Measurements from ENCODE around the gene GKN1.

GKN1 gene

DNA sequence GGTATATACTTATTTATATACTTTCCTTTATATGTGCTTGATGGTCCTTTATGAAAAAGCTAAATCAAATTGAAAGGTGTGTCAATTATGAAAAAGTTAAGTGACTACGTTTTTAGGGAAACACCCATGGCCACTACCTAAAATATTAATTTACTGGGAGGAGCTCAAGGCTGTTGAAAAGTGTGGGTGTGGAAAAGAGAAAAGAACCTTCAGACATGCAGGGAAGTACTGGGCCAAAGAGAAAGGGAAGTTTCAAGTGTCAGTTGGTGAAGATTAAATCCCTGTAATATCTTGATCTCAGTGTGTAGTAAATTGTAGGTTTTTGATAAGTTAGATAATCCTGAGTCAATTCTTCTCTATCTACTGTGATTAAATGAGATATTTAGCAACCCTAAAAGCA is 6.2 kb upstream of the GKN1 start:
- no peaks in the 10 kb centered on the region for H3K4me1 ChIP-seq
- H3K27me3 ChIP-seq = no peaks in the 10 kb centered on the region
- TF ChIP-seq, protein P1, sequence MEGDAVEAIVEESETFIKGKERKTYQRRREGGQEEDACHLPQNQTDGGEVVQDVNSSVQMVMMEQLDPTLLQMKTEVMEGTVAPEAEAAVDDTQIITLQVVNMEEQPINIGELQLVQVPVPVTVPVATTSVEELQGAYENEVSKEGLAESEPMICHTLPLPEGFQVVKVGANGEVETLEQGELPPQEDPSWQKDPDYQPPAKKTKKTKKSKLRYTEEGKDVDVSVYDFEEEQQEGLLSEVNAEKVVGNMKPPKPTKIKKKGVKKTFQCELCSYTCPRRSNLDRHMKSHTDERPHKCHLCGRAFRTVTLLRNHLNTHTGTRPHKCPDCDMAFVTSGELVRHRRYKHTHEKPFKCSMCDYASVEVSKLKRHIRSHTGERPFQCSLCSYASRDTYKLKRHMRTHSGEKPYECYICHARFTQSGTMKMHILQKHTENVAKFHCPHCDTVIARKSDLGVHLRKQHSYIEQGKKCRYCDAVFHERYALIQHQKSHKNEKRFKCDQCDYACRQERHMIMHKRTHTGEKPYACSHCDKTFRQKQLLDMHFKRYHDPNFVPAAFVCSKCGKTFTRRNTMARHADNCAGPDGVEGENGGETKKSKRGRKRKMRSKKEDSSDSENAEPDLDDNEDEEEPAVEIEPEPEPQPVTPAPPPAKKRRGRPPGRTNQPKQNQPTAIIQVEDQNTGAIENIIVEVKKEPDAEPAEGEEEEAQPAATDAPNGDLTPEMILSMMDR (IDR thresholded peaks at IDR 0.05; ENCODE audit: low read depth, low read length) = no peak
- no peaks in the 10 kb centered on the region for H3K9me3 ChIP-seq
- no peak overlapping the region for H3K4me3 ChIP-seq (ENCODE audit: low read depth, low read length)
- H3K36me3 ChIP-seq = no peaks in the 10 kb centered on the region
- DNase-seq = no peak

DNA sequence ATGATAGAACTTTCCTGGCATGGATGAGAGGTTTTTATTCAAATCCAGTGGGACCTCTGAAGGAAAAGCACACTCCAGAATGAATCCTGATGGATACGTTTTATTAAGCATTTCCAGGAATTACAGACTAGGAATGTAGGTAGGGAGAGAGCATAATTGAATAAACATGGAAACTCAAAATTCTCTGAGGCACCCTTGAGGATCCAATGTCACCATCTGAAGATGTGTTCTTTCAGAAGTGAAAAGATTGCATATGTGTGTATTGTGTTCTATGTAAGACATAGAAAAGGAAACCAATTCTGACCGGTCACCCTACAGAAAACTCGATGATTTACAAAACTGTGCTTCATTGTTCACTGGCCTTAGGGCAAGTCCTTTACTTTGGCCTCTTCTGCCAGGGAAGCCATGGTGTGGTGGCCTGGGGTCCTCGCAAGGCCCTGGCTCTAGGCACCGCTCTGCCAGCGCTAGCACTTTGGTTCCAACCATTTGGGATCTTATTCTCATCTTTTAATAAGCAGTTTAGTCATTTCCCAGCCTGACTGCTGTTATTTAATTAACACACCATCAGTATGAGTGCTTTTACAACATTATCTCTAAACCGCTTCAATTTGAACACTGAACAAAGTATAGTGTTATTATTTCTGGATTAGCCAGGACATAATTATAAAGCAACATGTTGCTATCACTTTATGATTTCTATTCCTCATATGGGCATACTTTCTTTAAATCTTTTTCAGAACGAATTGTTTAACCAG is 4.5 kb upstream of the GKN1 start:
- no peak for DNase-seq
- TF ChIP-seq, protein P1 (IDR thresholded peaks at IDR 0.05; ENCODE audit: low read depth, low read length) = no peak
- Histone ChIP-seq H3K4me3 (ENCODE audit: low read depth, low read length) (no peak overlapping the region), H3K27me3 (no peaks in the 10 kb centered on the region), H3K36me3 (no peaks in the 10 kb centered on the region), H3K4me1 (no peaks in the 10 kb centered on the region), H3K9me3 (no peaks in the 10 kb centered on the region)

DNA sequence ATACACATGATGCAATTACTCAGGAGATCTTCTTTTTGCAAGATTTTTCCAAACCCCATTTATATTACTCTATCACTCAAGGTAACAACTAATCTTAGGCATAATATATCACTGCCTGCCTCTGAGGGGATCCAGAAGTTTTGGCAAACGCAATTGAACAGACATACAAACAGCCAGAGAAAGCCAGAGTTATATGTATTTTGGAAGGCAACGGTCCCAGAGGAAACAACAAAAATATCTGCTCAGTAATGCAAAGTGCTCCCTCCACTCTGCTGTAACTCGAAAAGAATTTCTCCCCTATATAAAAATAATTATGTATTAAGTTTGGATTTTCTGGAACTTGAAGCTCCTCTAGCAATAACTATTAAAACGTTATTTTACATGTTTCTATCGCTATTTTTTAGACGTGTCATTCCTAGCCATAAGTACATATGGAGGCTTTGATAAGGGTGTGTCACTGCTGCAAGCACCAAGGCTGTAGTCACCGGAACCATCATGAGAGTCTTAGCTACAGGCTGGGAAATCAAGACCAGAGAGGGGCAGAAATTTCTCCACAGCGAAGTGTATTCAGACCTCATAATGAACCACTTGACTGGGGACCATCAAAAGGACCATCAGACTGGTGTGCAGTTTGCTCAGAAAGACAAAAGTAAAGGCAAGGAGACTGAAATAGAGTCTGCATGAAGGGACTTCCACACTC is 3.7 kb upstream of the GKN1 start:
- TF ChIP-seq, protein P1 (IDR thresholded peaks at IDR 0.05; ENCODE audit: low read depth, low read length) = no peak
- no peak overlapping the region for H3K4me3 ChIP-seq (ENCODE audit: low read depth, low read length)
- H3K4me1 ChIP-seq = no peaks in the 10 kb centered on the region
- no peaks in the 10 kb centered on the region for H3K36me3 ChIP-seq
- no peaks in the 10 kb centered on the region for H3K9me3 ChIP-seq
- no peak for DNase-seq
- peaks cover under 1% of the 10 kb centered on the region; the same call in 1 of the 2 replicates for H3K27me3 ChIP-seq

DNA sequence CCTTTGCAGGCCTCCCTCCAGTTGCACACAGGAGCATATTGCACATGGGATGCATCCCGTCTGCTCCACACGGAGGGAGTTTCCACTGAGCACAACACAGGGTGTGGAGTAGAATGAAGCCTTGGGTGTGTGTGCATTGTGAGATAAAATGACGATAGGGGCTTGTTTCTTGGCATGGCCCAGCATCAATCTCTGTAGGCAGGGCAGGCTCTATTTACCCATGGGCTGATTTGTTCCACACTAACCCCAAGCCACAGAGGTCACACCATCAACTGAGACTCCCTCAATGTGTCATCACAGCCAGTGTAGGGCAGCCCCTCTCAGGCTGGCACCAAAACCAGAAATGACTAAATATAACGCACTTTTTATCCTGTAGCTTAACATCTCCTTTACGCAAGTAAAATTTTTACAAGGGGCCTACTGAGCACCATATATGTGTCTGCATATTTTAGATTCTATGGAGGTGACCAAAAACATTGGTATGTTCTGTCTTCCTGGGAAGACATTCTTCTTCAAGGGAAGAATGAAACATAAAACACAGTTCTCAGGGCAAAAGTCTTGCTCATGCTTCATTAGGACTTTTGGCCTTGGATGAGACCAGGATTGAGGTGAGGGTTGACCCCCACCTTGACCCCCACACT is 2.7 kb upstream of the GKN1 start:
- Histone ChIP-seq H3K4me1 (no peaks in the 10 kb centered on the region), H3K9me3 (no peaks in the 10 kb centered on the region), H3K36me3 (no peaks in the 10 kb centered on the region), H3K27me3 (peaks cover 3% of the 10 kb centered on the region; the same call in 1 of the 2 replicates), H3K4me3 (ENCODE audit: low read depth, low read length) (no peak overlapping the region)
- no peak for DNase-seq
- TF ChIP-seq, protein P1 (IDR thresholded peaks at IDR 0.05; ENCODE audit: low read depth, low read length) = no peak

DNA sequence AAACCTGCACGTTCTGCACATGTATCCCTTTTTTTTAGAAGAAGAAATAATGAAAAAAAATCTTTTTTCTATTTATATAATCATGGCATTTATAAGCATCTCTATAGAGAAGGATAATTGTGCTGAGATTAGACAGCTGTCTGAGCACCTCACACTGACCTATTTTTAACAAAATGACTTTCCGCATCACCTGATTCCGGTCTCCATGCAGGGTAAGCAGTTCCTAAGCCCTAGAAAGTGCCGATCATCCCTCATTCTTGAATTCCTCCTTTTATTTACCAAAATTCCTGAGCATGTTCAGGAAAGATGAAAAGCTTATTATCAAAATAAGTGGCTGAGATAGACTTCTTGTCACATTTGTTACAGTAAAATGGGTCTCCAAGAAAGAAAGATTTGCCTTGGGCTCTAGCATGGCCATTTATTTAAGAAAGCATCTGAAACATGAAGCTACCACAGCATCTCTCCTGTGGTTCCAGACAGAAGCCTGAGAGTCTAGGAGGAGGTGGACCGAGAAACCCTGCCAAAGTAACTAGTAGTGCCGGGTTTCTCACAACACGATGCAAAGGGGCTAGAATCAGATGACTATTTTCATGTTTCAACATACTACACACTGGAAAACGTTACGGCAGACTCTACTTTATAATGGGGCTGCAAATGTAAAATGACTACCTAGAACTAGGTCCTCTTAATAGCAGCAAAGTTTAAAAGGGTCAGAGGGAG is 670 bp downstream of the GKN1 start:
- Histone ChIP-seq H3K4me1 (no peaks in the 10 kb centered on the region), H3K4me3 (ENCODE audit: low read depth, low read length) (no peak overlapping the region), H3K36me3 (no peaks in the 10 kb centered on the region), H3K27me3 (peaks cover 3% of the 10 kb centered on the region; the same call in 1 of the 2 replicates), H3K9me3 (no peaks in the 10 kb centered on the region)
- DNase-seq = no peak
- TF ChIP-seq, protein P1 (IDR thresholded peaks at IDR 0.05; ENCODE audit: low read depth, low read length) = no peak

All from BE2C (cell line).